ENCODE measurements around the gene KLHL25.

Gene KLHL25

DNA sequence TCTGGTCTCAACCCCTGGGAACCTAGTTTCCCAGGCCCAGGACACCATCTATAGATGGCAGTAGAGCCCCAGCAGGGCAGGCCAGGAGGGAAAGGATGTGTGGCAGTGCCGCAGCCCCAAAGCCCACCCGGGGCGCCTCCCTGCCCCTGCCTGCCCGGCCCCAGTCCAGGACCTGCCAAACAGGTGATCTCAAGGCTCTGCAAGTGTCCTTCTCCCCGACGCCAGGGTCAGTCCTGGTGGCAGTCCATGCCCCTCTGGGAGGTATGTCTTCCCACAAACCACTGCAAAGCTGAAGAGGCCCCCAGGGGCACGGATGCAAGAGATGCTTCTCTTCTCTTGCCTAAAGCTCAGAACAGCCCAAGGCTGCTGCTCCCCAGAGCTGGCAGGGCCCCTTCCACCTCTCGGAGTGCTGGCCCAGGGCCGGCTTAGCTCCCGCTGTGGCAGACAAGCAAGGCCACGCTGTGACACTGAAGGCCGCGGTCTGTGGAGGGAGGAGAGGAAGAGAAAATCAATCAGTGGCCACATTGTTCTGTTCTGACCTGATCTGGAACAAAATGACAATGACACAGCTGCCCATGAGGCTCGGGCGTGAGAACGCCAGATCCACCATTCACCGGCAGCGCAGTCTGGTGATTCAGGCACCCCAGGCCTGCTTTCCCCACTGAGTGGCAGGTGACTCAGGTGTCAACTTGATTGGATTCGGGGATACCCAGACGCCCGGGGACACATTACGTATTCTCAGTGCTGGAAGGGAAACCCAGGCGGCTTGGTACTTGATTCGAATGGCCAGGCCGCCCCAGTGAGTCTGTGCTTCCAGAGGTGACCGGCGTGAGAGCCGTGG lies 34.0 kb downstream of the KLHL25 start:
- POLR2A ChIA-PET: no interaction called here
- TF ChIP-seq TARDBP (IDR thresholded peaks at IDR 0.05) (no peak), FOXM1 (IDR thresholded peaks at IDR 0.05; ENCODE audit: borderline replicate concordance) (no peak), NFRKB (IDR thresholded peaks at IDR 0.05) (no peak), SUZ12 (IDR thresholded peaks at IDR 0.05) (no peak), L3MBTL2 (conservative IDR thresholded peaks at IDR 0.05) (no peak), FOXK2 (IDR thresholded peaks at IDR 0.05) (no peak), LEF1 (IDR thresholded peaks at IDR 0.05; ENCODE audit: borderline replicate concordance) (no peak), ARNT (IDR thresholded peaks at IDR 0.05) (no peak), CTBP1 (IDR thresholded peaks at IDR 0.05; ENCODE audit: borderline replicate concordance) (no peak), SP1 (IDR thresholded peaks at IDR 0.05) (no peak), ZNF384 (IDR thresholded peaks at IDR 0.05) (no peak), ELF4 (IDR thresholded peaks at IDR 0.05) (no peak), HDGF (IDR thresholded peaks at IDR 0.05; ENCODE audit: borderline replicate concordance) (no peak), BHLHE40 (IDR thresholded peaks at IDR 0.05; ENCODE audit: borderline replicate concordance) (no peak), FOXA1 (IDR thresholded peaks at IDR 0.05) (no peak)
- TF ChIP-seq, protein P1, sequence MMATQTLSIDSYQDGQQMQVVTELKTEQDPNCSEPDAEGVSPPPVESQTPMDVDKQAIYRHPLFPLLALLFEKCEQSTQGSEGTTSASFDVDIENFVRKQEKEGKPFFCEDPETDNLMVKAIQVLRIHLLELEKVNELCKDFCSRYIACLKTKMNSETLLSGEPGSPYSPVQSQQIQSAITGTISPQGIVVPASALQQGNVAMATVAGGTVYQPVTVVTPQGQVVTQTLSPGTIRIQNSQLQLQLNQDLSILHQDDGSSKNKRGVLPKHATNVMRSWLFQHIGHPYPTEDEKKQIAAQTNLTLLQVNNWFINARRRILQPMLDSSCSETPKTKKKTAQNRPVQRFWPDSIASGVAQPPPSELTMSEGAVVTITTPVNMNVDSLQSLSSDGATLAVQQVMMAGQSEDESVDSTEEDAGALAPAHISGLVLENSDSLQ (IDR thresholded peaks at IDR 0.05): no peak
- CTCF ChIA-PET: no interaction called here
- no peak for DNase-seq (ENCODE audit: extremely low spot score)

DNA sequence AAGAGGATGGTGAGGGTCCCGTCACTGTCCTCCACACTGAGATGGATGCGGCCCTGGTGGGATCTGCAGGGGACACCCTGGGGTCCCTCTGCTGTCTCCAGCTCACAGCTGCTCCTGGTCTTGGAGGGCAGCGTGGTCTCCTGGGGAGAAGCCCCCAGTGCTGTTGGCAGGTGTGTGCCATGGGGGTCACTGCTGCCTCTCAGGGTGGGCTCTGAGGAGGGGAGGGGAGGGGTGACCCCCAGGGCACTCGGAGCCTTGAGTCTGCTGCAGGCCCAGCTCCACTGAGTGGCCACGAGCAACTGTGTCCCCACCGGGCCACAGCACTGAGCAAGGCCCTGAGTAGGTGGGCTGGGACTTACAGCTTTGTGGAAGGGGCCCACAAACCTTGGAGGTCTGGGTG lies 34.7 kb downstream of the KLHL25 start:
- TF ChIP-seq LEF1 (IDR thresholded peaks at IDR 0.05; ENCODE audit: borderline replicate concordance): no peak
- no peak for TF ChIP-seq ARNT (IDR thresholded peaks at IDR 0.05)
- TF ChIP-seq, protein P1 (IDR thresholded peaks at IDR 0.05): no peak
- TF ChIP-seq HDGF (IDR thresholded peaks at IDR 0.05; ENCODE audit: borderline replicate concordance): no peak
- TF ChIP-seq ZNF384 (IDR thresholded peaks at IDR 0.05): no peak
- no peak for TF ChIP-seq FOXA1 (IDR thresholded peaks at IDR 0.05)
- TF ChIP-seq BHLHE40 (IDR thresholded peaks at IDR 0.05; ENCODE audit: borderline replicate concordance): no peak
- TF ChIP-seq ELF4 (IDR thresholded peaks at IDR 0.05): no peak
- no peak for TF ChIP-seq TARDBP (IDR thresholded peaks at IDR 0.05)
- TF ChIP-seq SUZ12 (IDR thresholded peaks at IDR 0.05): no peak
- TF ChIP-seq SP1 (IDR thresholded peaks at IDR 0.05): no peak
- DNase-seq (ENCODE audit: extremely low spot score): no peak
- POLR2A ChIA-PET: no interaction called here
- CTCF ChIA-PET: no interaction called here

DNA sequence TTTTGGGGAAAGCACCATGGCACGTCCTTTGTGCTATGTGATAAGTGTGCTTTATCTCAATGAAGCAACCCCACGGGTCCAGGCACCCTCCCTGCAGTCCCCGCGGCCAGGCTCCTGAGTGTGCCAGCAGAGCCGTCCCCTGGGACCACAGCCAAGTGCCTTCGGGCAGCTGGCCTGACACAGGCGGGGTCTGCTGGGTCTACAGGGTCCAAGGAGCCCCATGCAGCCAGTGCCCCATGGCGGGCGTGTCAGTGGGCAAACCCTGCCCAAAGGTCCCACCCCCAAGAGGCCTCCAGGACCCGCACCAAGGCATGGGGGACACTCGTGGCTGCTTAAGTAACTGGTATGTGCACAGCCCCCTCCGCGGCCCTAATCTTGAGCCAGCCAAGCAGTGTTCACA lies 35.3 kb downstream of the KLHL25 start:
- ChIA-PET POLR2A (no interaction called here), CTCF (interaction anchor here (0.7 to 1.0 kb wide), 2 partner anchors 12 to 131 kb away, joined by 3 read pairs; no protein-coding TSS in a partner anchor)
- DNase-seq (ENCODE audit: extremely low spot score): no peak
- TF ChIP-seq L3MBTL2 (conservative IDR thresholded peaks at IDR 0.05) (no peak), TARDBP (IDR thresholded peaks at IDR 0.05) (no peak), FOXA1 (IDR thresholded peaks at IDR 0.05) (no peak), HDGF (IDR thresholded peaks at IDR 0.05; ENCODE audit: borderline replicate concordance) (no peak), SP1 (IDR thresholded peaks at IDR 0.05) (no peak), SUZ12 (IDR thresholded peaks at IDR 0.05) (no peak), NFRKB (IDR thresholded peaks at IDR 0.05) (no peak), ARNT (IDR thresholded peaks at IDR 0.05) (no peak), FOXK2 (IDR thresholded peaks at IDR 0.05) (no peak)

DNA sequence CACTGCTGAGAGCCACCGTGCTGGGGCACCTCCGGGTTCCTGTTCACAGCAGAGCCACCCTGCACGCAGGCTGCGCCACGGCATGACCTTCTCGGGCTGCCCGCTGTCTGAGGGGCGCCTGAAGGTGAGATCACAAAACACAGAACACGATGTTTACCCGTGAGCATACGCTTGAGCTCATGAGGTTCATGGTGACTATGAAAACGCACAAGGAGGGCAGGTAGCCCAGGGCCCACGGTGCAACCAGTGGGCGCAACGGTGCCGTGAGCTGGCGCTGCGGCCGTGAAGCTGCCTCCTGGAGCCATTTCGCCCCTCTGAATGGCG lies 36.1 kb downstream of the KLHL25 start:
- ChIA-PET CTCF (interaction anchor here (0.7 to 1.0 kb wide), 2 partner anchors 12 to 130 kb away, joined by 3 read pairs; no protein-coding TSS in a partner anchor), POLR2A (no interaction called here)
- no peak for TF ChIP-seq L3MBTL2 (conservative IDR thresholded peaks at IDR 0.05)
- no peak for TF ChIP-seq CTBP1 (IDR thresholded peaks at IDR 0.05; ENCODE audit: borderline replicate concordance)
- no peak for TF ChIP-seq SUZ12 (IDR thresholded peaks at IDR 0.05)
- no peak for TF ChIP-seq FOXM1 (IDR thresholded peaks at IDR 0.05; ENCODE audit: borderline replicate concordance)
- TF ChIP-seq NFRKB (IDR thresholded peaks at IDR 0.05): no peak
- TF ChIP-seq FOXA1 (IDR thresholded peaks at IDR 0.05): no peak
- no peak for DNase-seq (ENCODE audit: extremely low spot score)

DNA sequence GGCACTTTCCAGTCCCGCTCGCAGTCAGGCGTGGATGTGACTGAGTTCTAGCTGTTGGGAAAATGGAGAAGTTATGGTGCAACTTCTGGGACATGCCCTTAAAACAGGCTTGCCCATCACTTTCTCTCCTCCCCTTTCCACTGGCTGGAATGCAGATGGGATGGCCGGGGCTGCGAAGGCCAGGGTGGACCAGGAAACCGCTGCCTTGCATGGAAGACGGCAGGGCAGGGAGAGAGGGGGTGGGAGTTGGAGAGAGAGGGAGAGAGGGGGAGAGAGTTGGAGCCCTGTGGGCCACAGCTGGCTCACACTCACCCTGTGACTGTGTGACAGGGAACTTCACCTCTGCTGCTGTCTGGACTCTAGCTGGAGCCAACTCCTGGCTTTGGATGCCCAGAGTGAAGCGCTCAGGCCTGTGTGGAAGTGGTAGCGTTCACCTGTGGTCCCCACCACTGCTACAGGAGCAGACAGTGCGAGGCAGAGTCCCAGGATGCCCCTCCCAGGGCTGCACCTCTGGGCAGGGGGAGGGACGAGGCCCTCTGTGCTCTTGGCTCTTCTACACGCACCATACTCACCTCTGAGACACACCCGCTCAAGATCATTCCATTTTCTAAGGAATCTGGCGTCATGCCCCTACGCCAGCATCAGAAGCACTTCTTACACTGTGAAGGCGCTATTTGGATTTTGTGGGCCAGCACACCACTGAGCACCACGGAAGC lies 36.6 kb downstream of the KLHL25 start:
- POLR2A ChIA-PET: no interaction called here
- no peak for DNase-seq (ENCODE audit: extremely low spot score)
- TF ChIP-seq SP1 (IDR thresholded peaks at IDR 0.05) (no peak), CTBP1 (IDR thresholded peaks at IDR 0.05; ENCODE audit: borderline replicate concordance) (no peak), SUZ12 (IDR thresholded peaks at IDR 0.05) (no peak), NFRKB (IDR thresholded peaks at IDR 0.05) (no peak), ELF4 (IDR thresholded peaks at IDR 0.05) (no peak), ARNT (IDR thresholded peaks at IDR 0.05) (no peak), BHLHE40 (IDR thresholded peaks at IDR 0.05; ENCODE audit: borderline replicate concordance) (no peak), ZNF384 (IDR thresholded peaks at IDR 0.05) (no peak), HDGF (IDR thresholded peaks at IDR 0.05; ENCODE audit: borderline replicate concordance) (no peak), FOXM1 (IDR thresholded peaks at IDR 0.05; ENCODE audit: borderline replicate concordance) (no peak), TARDBP (IDR thresholded peaks at IDR 0.05) (no peak), FOXA1 (IDR thresholded peaks at IDR 0.05) (no peak), FOXK2 (IDR thresholded peaks at IDR 0.05) (no peak), LEF1 (IDR thresholded peaks at IDR 0.05; ENCODE audit: borderline replicate concordance) (no peak), L3MBTL2 (conservative IDR thresholded peaks at IDR 0.05) (no peak)
- TF ChIP-seq, protein P1 (IDR thresholded peaks at IDR 0.05): no peak
- CTCF ChIA-PET: interaction anchor here (0.5 kb wide), 1 partner anchor 16 kb away, joined by 4 read pairs; no protein-coding TSS in a partner anchor

All from HEK293T (cell line).